Stimulated activated naive B cell treated with anti-CD40 and anti-IgM and Interleukin-4, amounts not matched to agents 10 μg/mL and 1 μg/mL and 100 μg/mL, for 72 hours (primary cell): ENCODE measurements around the gene GPR176.

Source experiments
- ATAC-seq, 2 donors: fragments of 150-1000 bp; cut with Tn5 transposase; replicated peaks; 2 replicates each; pipeline ENCODE4 v1.10.0; 2021; ENCODE audit warnings: moderate library complexity in 1 of 2
- DNase-seq: peaks from one replicate; pipeline ENCODE4 v3.0.0; 2021
- H3K27ac Mint-ChIP-seq: one replicate; pipeline ENCODE4 v1.8.0; 2022; ENCODE audit warnings: mild to moderate bottlenecking, mixed read lengths
- H3K27me3 Mint-ChIP-seq, 2 donors: one replicate each; pipeline ENCODE4 v1.8.0; 2022; ENCODE audit warnings: mixed read lengths in 2 of 2
- H3K36me3 Mint-ChIP-seq, 2 donors: one replicate each; pipeline ENCODE4 v1.8.0; 2022; ENCODE audit warnings: mixed read lengths in 2 of 2, mild to moderate bottlenecking in 1 of 2
- H3K4me1 Mint-ChIP-seq, 2 donors: one replicate each; pipeline ENCODE4 v1.8.0; 2022; ENCODE audit warnings: mixed read lengths in 2 of 2, mild to moderate bottlenecking in 1 of 2
- H3K4me3 Mint-ChIP-seq, 2 donors: one replicate each; pipeline ENCODE4 v1.8.0; 2022; ENCODE audit warnings: mild to moderate bottlenecking in 2 of 2, mixed read lengths in 2 of 2, moderate library complexity in 1 of 2
- H3K9me3 Mint-ChIP-seq, 2 donors: one replicate each; pipeline ENCODE4 v1.8.0; 2022; ENCODE audit warnings: mixed read lengths in 2 of 2, mild to moderate bottlenecking in 1 of 2

GPR176 gene

GRCh38 chr15:39873978-39874377 lies 46.1 kb downstream of the GPR176 start:
- H3K27me3 Mint-ChIP-seq = no peaks in the 10 kb centered on the region
- peaks cover 0 to 2% of the 10 kb centered on the region in 2 donors for H3K4me1 Mint-ChIP-seq
- ATAC-seq (peak in 1 of 2 donors; percentile 31), DNase-seq (no peak)
- no peak overlapping the region for H3K27ac Mint-ChIP-seq
- no peaks in the 10 kb centered on the region for H3K36me3 Mint-ChIP-seq
- no peak overlapping the region for H3K4me3 Mint-ChIP-seq
- H3K9me3 Mint-ChIP-seq = no peaks in the 10 kb centered on the region

- H3K36me3 Mint-ChIP-seq = no peaks in the 10 kb centered on the region
- H3K27ac Mint-ChIP-seq = no peak overlapping the region
- DNase-seq (no peak), ATAC-seq (no peak)
- H3K9me3 Mint-ChIP-seq = no peaks in the 10 kb centered on the region
- H3K4me3 Mint-ChIP-seq = no peak overlapping the region
- H3K27me3 Mint-ChIP-seq = peaks cover 0 to 5% of the 10 kb centered on the region in 2 donors
- peaks cover 0 to 2% of the 10 kb centered on the region in 2 donors for H3K4me1 Mint-ChIP-seq
These were observed 49.5 kb downstream of the GPR176 start for GRCh38 chr15:39870537-39870936.

- no peak for ATAC-seq
- H3K27me3 Mint-ChIP-seq = peaks cover 0 to 5% of the 10 kb centered on the region in 2 donors
- no peaks in the 10 kb centered on the region for H3K36me3 Mint-ChIP-seq
- no peak for DNase-seq
- peaks cover 0 to 2% of the 10 kb centered on the region in 2 donors for H3K4me1 Mint-ChIP-seq
- no peak overlapping the region for H3K4me3 Mint-ChIP-seq
- no peak overlapping the region for H3K27ac Mint-ChIP-seq
- no peaks in the 10 kb centered on the region for H3K9me3 Mint-ChIP-seq
These were observed 50.1 kb downstream of the GPR176 start for GRCh38 chr15:39869858-39870515.

- H3K27ac Mint-ChIP-seq = no peak overlapping the region
- no peaks in the 10 kb centered on the region for H3K36me3 Mint-ChIP-seq
- ATAC-seq = no peak
- no peak for DNase-seq
- H3K27me3 Mint-ChIP-seq = peaks cover 4 to 5% of the 10 kb centered on the region in 2 donors
- H3K4me1 Mint-ChIP-seq = peaks cover 0 to 2% of the 10 kb centered on the region in 2 donors
- no peaks in the 10 kb centered on the region for H3K9me3 Mint-ChIP-seq
- H3K4me3 Mint-ChIP-seq = no peak overlapping the region
These were observed 50.8 kb downstream of the GPR176 start for GRCh38 chr15:39869254-39869653.

GRCh38 chr15:39868396-39868795 lies 51.7 kb downstream of the GPR176 start:
- DNase-seq = no peak
- Mint-ChIP-seq H3K9me3 (no peaks in the 10 kb centered on the region), H3K27me3 (peaks cover 5 to 6% of the 10 kb centered on the region in 2 donors), H3K4me3 (no peak overlapping the region), H3K36me3 (no peaks in the 10 kb centered on the region), H3K4me1 (peaks cover 0 to 2% of the 10 kb centered on the region in 2 donors), H3K27ac (no peak overlapping the region)
- ATAC-seq = no peak

- no peak overlapping the region for H3K27ac Mint-ChIP-seq
- H3K36me3 Mint-ChIP-seq = no peaks in the 10 kb centered on the region
- peaks cover 5 to 9% of the 10 kb centered on the region in 2 donors for H3K27me3 Mint-ChIP-seq
- DNase-seq = no peak
- no peak overlapping the region for H3K4me3 Mint-ChIP-seq
- H3K9me3 Mint-ChIP-seq = no peaks in the 10 kb centered on the region
- no peak for ATAC-seq
- no peaks in the 10 kb centered on the region for H3K4me1 Mint-ChIP-seq
These were observed 56.0 kb downstream of the GPR176 start for GRCh38 chr15:39864116-39864515.

GRCh38 chr15:39860871-39861270 lies 59.2 kb downstream of the GPR176 start:
- Mint-ChIP-seq H3K9me3 (peaks cover 0 to 6% of the 10 kb centered on the region in 2 donors), H3K4me3 (no peak overlapping the region), H3K4me1 (no peaks in the 10 kb centered on the region), H3K27me3 (peaks cover 0 to 9% of the 10 kb centered on the region in 2 donors), H3K27ac (no peak overlapping the region), H3K36me3 (no peaks in the 10 kb centered on the region)
- no peak for DNase-seq
- no peak for ATAC-seq

- DNase-seq = no peak
- peaks cover 0 to 6% of the 10 kb centered on the region in 2 donors for H3K9me3 Mint-ChIP-seq
These were observed 59.9 kb downstream of the GPR176 start for GRCh38 chr15:39860200-39860599.

GRCh38 chr15:39859636-39860035 lies 60.4 kb downstream of the GPR176 start:
- Mint-ChIP-seq H3K4me1 (no peaks in the 10 kb centered on the region), H3K36me3 (no peaks in the 10 kb centered on the region), H3K9me3 (peaks cover 0 to 6% of the 10 kb centered on the region in 2 donors), H3K27me3 (peaks cover 0 to 9% of the 10 kb centered on the region in 2 donors), H3K4me3 (no peak overlapping the region), H3K27ac (no peak overlapping the region)
- no peak for DNase-seq
- ATAC-seq = no peak

More at GRCh38 chr15:39860200-39860599, 59.9 kb downstream of the GPR176 start:
- Mint-ChIP-seq H3K27me3 (peaks cover 0 to 9% of the 10 kb centered on the region in 2 donors), H3K36me3 (no peaks in the 10 kb centered on the region), H3K27ac (no peak overlapping the region), H3K4me3 (no peak overlapping the region), H3K4me1 (no peaks in the 10 kb centered on the region)
- no peak for ATAC-seq

GRCh38 chr15:39857132-39857531 lies 62.9 kb downstream of the GPR176 start:
- Mint-ChIP-seq H3K4me1 (no peaks in the 10 kb centered on the region), H3K36me3 (no peaks in the 10 kb centered on the region), H3K27me3 (peaks cover 0 to 4% of the 10 kb centered on the region in 2 donors), H3K9me3 (peaks cover 0 to 6% of the 10 kb centered on the region in 2 donors), H3K27ac (no peak overlapping the region), H3K4me3 (no peak overlapping the region)
- ATAC-seq (no peak), DNase-seq (no peak)

- no peak for ATAC-seq
- DNase-seq = no peak
- no peaks in the 10 kb centered on the region for H3K4me1 Mint-ChIP-seq
- H3K36me3 Mint-ChIP-seq = no peaks in the 10 kb centered on the region
- H3K4me3 Mint-ChIP-seq = no peak overlapping the region
- H3K9me3 Mint-ChIP-seq = peaks cover 0 to 6% of the 10 kb centered on the region in 2 donors
- H3K27me3 Mint-ChIP-seq = peaks cover 0 to 4% of the 10 kb centered on the region in 2 donors
- no peak overlapping the region for H3K27ac Mint-ChIP-seq
These were observed 63.7 kb downstream of the GPR176 start for GRCh38 chr15:39856357-39856756.

- Mint-ChIP-seq H3K4me3 (no peak overlapping the region), H3K4me1 (no peaks in the 10 kb centered on the region), H3K27me3 (no peaks in the 10 kb centered on the region), H3K36me3 (no peaks in the 10 kb centered on the region), H3K27ac (no peak overlapping the region), H3K9me3 (peaks cover 0 to 6% of the 10 kb centered on the region in 2 donors)
- ATAC-seq (no peak), DNase-seq (no peak)
These were observed 64.7 kb downstream of the GPR176 start for GRCh38 chr15:39855400-39855799.

GRCh38 chr15:39854161-39854560 lies 65.9 kb downstream of the GPR176 start:
- H3K4me1 Mint-ChIP-seq = no peaks in the 10 kb centered on the region
- no peaks in the 10 kb centered on the region for H3K27me3 Mint-ChIP-seq
- peaks cover 0 to 6% of the 10 kb centered on the region in 2 donors for H3K9me3 Mint-ChIP-seq
- no peak overlapping the region for H3K4me3 Mint-ChIP-seq
- DNase-seq (no peak), ATAC-seq (no peak)
- no peak overlapping the region for H3K27ac Mint-ChIP-seq
- H3K36me3 Mint-ChIP-seq = no peaks in the 10 kb centered on the region

- H3K4me1 Mint-ChIP-seq = no peaks in the 10 kb centered on the region
- no peak for ATAC-seq
- H3K9me3 Mint-ChIP-seq = no peaks in the 10 kb centered on the region
- no peaks in the 10 kb centered on the region for H3K36me3 Mint-ChIP-seq
- H3K27me3 Mint-ChIP-seq = no peaks in the 10 kb centered on the region
- H3K27ac Mint-ChIP-seq = no peak overlapping the region
- DNase-seq = no peak
- no peak overlapping the region for H3K4me3 Mint-ChIP-seq
These were observed 67.8 kb downstream of the GPR176 start for GRCh38 chr15:39852250-39852649.

- DNase-seq (no peak), ATAC-seq (no peak)
- Mint-ChIP-seq H3K27me3 (no peaks in the 10 kb centered on the region), H3K4me3 (no peak overlapping the region), H3K27ac (no peak overlapping the region), H3K36me3 (no peaks in the 10 kb centered on the region), H3K9me3 (no peaks in the 10 kb centered on the region), H3K4me1 (no peaks in the 10 kb centered on the region)
These were observed 68.5 kb downstream of the GPR176 start for GRCh38 chr15:39851500-39852092.
